ENCODE results near the gene NEMP1.

The NEMP1 gene

DNA sequence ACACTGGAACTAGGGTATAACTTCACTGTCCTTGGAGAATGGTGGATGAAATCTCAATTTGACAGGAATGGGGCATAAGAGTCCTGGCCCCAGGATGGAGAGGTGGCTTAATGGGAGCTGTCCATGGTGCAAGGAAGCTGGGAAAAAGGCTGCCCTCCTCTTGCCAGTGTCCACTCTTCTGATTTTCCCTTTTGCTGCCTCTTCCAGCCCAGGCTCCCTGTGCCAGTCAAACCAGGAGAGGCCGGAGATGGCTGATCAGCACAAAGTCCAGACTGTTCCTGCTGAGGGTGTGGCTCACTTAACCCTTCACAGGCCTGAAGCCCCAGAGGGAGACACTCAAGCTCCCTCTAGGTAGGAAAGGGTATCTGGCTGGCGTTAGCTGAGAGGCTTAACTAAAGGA lies 28.7 kb downstream of the NEMP1 start, which contains the start of gene MYO1A:
TSS of gene MYO1A (minus strand) at position 240 of the 400 bp plus-strand sequence. CDS start 1,806 bp downstream, outside the sequence.
- no peaks in the 10 kb centered on the region for H3K36me3 ChIP-seq (ENCODE audit: insufficient read depth, low read length)
- no peak within 1 kb of the TSS for H3K27ac ChIP-seq (ENCODE audit: low read length)
- no peak within 1 kb of the TSS for H3K9ac ChIP-seq (ENCODE audit: low read depth, low read length)
- H3K4me3 ChIP-seq (ENCODE audit: low read depth in 1 of 2, low read length in 2 of 2), result no peak within 1 kb of the TSS
- H3K4me2 ChIP-seq (ENCODE audit: insufficient read depth, low read length), result no peak within 1 kb of the TSS
- H3K9me3 ChIP-seq (ENCODE audit: insufficient read depth, low read length, severe bottlenecking), result no peaks in the 10 kb centered on the region
- no peaks in the 10 kb centered on the region for H3K27me3 ChIP-seq (ENCODE audit: insufficient read depth, low read length, poor library complexity)
- TF ChIP-seq, protein P1, sequence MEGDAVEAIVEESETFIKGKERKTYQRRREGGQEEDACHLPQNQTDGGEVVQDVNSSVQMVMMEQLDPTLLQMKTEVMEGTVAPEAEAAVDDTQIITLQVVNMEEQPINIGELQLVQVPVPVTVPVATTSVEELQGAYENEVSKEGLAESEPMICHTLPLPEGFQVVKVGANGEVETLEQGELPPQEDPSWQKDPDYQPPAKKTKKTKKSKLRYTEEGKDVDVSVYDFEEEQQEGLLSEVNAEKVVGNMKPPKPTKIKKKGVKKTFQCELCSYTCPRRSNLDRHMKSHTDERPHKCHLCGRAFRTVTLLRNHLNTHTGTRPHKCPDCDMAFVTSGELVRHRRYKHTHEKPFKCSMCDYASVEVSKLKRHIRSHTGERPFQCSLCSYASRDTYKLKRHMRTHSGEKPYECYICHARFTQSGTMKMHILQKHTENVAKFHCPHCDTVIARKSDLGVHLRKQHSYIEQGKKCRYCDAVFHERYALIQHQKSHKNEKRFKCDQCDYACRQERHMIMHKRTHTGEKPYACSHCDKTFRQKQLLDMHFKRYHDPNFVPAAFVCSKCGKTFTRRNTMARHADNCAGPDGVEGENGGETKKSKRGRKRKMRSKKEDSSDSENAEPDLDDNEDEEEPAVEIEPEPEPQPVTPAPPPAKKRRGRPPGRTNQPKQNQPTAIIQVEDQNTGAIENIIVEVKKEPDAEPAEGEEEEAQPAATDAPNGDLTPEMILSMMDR (IDR thresholded peaks at IDR 0.05; ENCODE audit: borderline replicate concordance, extremely low read depth, low read length, poor library complexity, severe bottlenecking), result no peak
- TF ChIP-seq EZH2 (IDR thresholded peaks at IDR 0.05; ENCODE audit: borderline replicate concordance, low read depth, low read length, severe bottlenecking), result no peak
- DNase-seq (no peak), ATAC-seq (ENCODE audit: insufficient read depth, low read depth) (no peak)
- no peak within 1 kb of the TSS for H2AFZ ChIP-seq (ENCODE audit: low read depth, low read length)
- H3K79me2 ChIP-seq (ENCODE audit: insufficient read depth, low read length), result no peaks in the 10 kb centered on the region
- no peaks in the 10 kb centered on the region for H4K20me1 ChIP-seq (ENCODE audit: insufficient read depth, low read length)
- peaks cover 34% of the 10 kb centered on the region for H3K4me1 ChIP-seq (ENCODE audit: insufficient read depth, low read length)

DNA sequence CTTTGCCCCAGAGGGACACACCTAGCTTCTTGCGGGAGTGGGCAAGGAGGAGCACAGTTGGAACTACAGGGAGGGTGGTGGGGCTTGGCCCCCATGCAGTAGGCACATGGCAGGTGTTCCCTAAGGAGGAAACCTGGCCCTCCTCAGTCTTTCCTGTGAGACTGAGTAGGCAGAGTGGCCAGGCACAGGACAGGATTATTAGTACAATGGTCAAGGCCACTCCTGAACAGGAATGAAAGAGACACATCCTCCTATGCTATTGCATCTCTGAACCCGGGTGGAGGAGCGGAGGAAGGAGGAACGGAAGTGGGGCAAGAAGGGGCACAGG lies 29.5 kb downstream of the NEMP1 start:
- H3K9me3 ChIP-seq (ENCODE audit: insufficient read depth, low read length, severe bottlenecking), result no peaks in the 10 kb centered on the region
- H3K4me2 ChIP-seq (ENCODE audit: insufficient read depth, low read length), result no peak overlapping the region
- H3K4me3 ChIP-seq (ENCODE audit: low read depth in 1 of 2, low read length in 2 of 2), result no peak overlapping the region
- H4K20me1 ChIP-seq (ENCODE audit: insufficient read depth, low read length), result no peaks in the 10 kb centered on the region
- H3K27me3 ChIP-seq (ENCODE audit: insufficient read depth, low read length, poor library complexity), result no peaks in the 10 kb centered on the region
- H2AFZ ChIP-seq (ENCODE audit: low read depth, low read length), result no peak overlapping the region
- H3K9ac ChIP-seq (ENCODE audit: low read depth, low read length), result no peak overlapping the region
- no peak for ATAC-seq (ENCODE audit: insufficient read depth, low read depth)
- DNase-seq, result no peak
- H3K79me2 ChIP-seq (ENCODE audit: insufficient read depth, low read length), result no peaks in the 10 kb centered on the region
- no peak overlapping the region for H3K27ac ChIP-seq (ENCODE audit: low read length)
- TF ChIP-seq EZH2 (IDR thresholded peaks at IDR 0.05; ENCODE audit: borderline replicate concordance, low read depth, low read length, severe bottlenecking), result no peak
- TF ChIP-seq, protein P1 (IDR thresholded peaks at IDR 0.05; ENCODE audit: borderline replicate concordance, extremely low read depth, low read length, poor library complexity, severe bottlenecking), result no peak
- H3K4me1 ChIP-seq (ENCODE audit: insufficient read depth, low read length), result peaks cover 34% of the 10 kb centered on the region
- no peaks in the 10 kb centered on the region for H3K36me3 ChIP-seq (ENCODE audit: insufficient read depth, low read length)

DNA sequence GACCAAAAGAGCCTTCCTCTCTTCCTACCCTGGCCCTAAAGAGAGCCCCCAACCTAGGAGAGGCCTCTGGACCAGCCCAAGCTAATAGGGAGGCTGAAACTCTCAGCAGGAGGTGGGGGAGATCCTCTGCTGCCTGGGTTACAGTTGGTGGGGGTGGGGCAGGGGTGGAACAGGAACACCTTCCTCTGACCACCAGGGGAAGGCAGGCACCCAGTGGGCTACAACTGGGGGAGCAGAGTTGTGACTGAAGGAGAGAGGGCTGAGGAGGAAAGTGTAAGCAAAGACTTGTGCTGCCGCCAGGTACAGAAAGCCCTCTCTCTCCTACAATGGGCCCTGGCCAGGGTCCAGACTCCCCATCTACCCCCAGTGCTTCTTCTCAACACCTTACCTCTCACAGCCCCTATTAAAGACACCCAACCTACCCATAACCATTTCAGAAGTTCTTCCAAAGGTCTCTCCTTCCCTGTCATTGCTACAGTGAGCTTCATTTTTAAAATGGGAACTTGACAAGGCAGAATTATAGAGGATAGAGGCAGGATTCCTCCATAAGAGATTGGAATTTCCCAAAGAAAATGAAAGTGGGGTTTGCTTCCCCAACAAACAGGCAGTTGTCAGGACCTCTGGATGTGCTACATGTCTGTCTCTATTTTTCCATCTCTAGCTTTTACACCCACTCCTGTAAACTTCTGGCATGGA lies 30.0 kb downstream of the NEMP1 start:
- H2AFZ ChIP-seq (ENCODE audit: low read depth, low read length), result no peak overlapping the region
- H3K4me1 ChIP-seq (ENCODE audit: insufficient read depth, low read length), result peaks cover 34% of the 10 kb centered on the region
- ATAC-seq (ENCODE audit: insufficient read depth, low read depth) (no peak), DNase-seq (peak; percentile 57)
- no peaks in the 10 kb centered on the region for H4K20me1 ChIP-seq (ENCODE audit: insufficient read depth, low read length)
- no peak overlapping the region for H3K4me3 ChIP-seq (ENCODE audit: low read depth in 1 of 2, low read length in 2 of 2)
- H3K79me2 ChIP-seq (ENCODE audit: insufficient read depth, low read length), result no peaks in the 10 kb centered on the region
- H3K36me3 ChIP-seq (ENCODE audit: insufficient read depth, low read length), result no peaks in the 10 kb centered on the region
- no peak overlapping the region for H3K9ac ChIP-seq (ENCODE audit: low read depth, low read length)
- no peak overlapping the region for H3K4me2 ChIP-seq (ENCODE audit: insufficient read depth, low read length)
- H3K9me3 ChIP-seq (ENCODE audit: insufficient read depth, low read length, severe bottlenecking), result no peaks in the 10 kb centered on the region
- TF ChIP-seq, protein P1 (IDR thresholded peaks at IDR 0.05; ENCODE audit: borderline replicate concordance, extremely low read depth, low read length, poor library complexity, severe bottlenecking), result no peak
- TF ChIP-seq EZH2 (IDR thresholded peaks at IDR 0.05; ENCODE audit: borderline replicate concordance, low read depth, low read length, severe bottlenecking), result no peak
- H3K27ac ChIP-seq (ENCODE audit: low read length), result peak overlapping the region; percentile 81
- no peaks in the 10 kb centered on the region for H3K27me3 ChIP-seq (ENCODE audit: insufficient read depth, low read length, poor library complexity)

Data from DND-41 (cell line).